Panc1 (cell line): ENCODE measurements around the gene TMEM120B. TPM values are rescaled to one million over a fixed set of nuclear protein-coding genes. Genes with fewer than 3 reads are reported as not detected.

Experiments used
- ATAC-seq: fragments of 200-7000 bp; cut with Tn5 transposase; 2 replicates; pipeline ENCODE4 v1.9.1; 2020; ENCODE audit warnings: mild to moderate bottlenecking, moderate library complexity
- BruUV-seq: library from RNA; stranded (reverse); fragments of 400-500 nt; replicated peaks from 2 replicates; lab custom pipeline; 2021; lab: Mats Ljungman, UMichigan
- CTCF ChIA-PET: fragments of 300-600 bp; sonication (Branson Sonifier 250); formaldehyde crosslinking; loops from one replicate; lab custom pipeline; 2022; ENCODE audit warnings: antibody characterized with exemption; lab: Charles Lee
- POLR2A ChIA-PET: fragments of 300-600 bp; sonication (Branson Sonifier 250); formaldehyde crosslinking; loops from one replicate; lab custom pipeline; 2022; ENCODE audit warnings: antibody characterized with exemption; lab: Charles Lee
- DNase-seq: peaks from one replicate; pipeline ENCODE4 v3.0.0-alpha.2; 2010; ENCODE audit warnings: low read depth, low spot score
- H3K27ac ChIP-seq: 2 replicates; pipeline ENCODE4 v1.5.1; 2011; ENCODE audit warnings: mild to moderate bottlenecking, low read length, inconsistent platforms
- H3K27me3 ChIP-seq: fragments of 200-500 bp; sonication (Bioruptor generic); 2 replicates; pipeline ENCODE4 v1.6.0; 2014; ENCODE audit warnings: low read length, inconsistent platforms; ENCODE audit not compliant: control insufficient read depth, insufficient read depth
- H3K36me3 ChIP-seq: fragments of 200-500 bp; sonication (Bioruptor generic); 2 replicates; pipeline ENCODE4 v1.5.1; 2014; ENCODE audit warnings: inconsistent platforms, mild to moderate bottlenecking, low read length, moderate library complexity; ENCODE audit not compliant: control insufficient read depth, insufficient read depth
- H3K4me1 ChIP-seq: 2 replicates; pipeline ENCODE4 v1.5.1; 2011; ENCODE audit warnings: inconsistent platforms, mild to moderate bottlenecking, low read length, moderate library complexity; ENCODE audit not compliant: control insufficient read depth, insufficient read depth
- H3K4me3 ChIP-seq, 2 experiments: 2 replicates each; pipeline ENCODE4 v1.5.1; 2011 to 2012; ENCODE audit warnings: low read depth in 2 of 2, low read length in 2 of 2, mild to moderate bottlenecking in 2 of 2, inconsistent platforms in 1 of 2, moderate library complexity in 1 of 2
- H3K9me3 ChIP-seq: fragments of 200-500 bp; sonication (Bioruptor generic); 2 replicates; pipeline ENCODE4 v1.5.1; 2014; ENCODE audit warnings: low read depth, mild to moderate bottlenecking, inconsistent platforms, low read length, moderate library complexity; ENCODE audit not compliant: control insufficient read depth, insufficient read depth
- POLR2AphosphoS5 ChIP-seq: IDR thresholded peaks from 2 replicates; pipeline ENCODE4 v1.6.1; 2012; ENCODE audit warnings: mild to moderate bottlenecking, low read depth, low read length, moderate library complexity
- SIN3A ChIP-seq: IDR thresholded peaks from 2 replicates; pipeline ENCODE4 v1.6.1; 2012; ENCODE audit warnings: low read depth, mild to moderate bottlenecking, low read length, moderate library complexity, borderline replicate concordance; ENCODE audit not compliant: insufficient read depth
- TCF7L2 ChIP-seq: IDR thresholded peaks from 2 replicates; pipeline ENCODE4 v1.6.1; 2011; ENCODE audit warnings: mild to moderate bottlenecking, low read depth, low read length, inconsistent platforms
- in situ Hi-C: cut with HindIII; loops from 2 replicates; pipeline ENCODE4 v1.10.0; 2016; ENCODE audit warnings: low sequenced_read_pairs, low pct_unique_long_range_greater_than_20kb
- intact Hi-C: fragments of 100-400 bp; cut with micrococcal nuclease; formaldehyde crosslinking; loops from one replicate; pipeline ENCODE4 v1.10.0; 2022; ENCODE audit not compliant: unreplicated experiment
- total RNA-seq: library from RNA; stranded (reverse); gene quantifications from one replicate; pipeline ENCODE4 v1.2.1, GENCODE V29; 2021; ENCODE audit not compliant: unreplicated experiment
- TF ChIP-seq, protein P1 (sequence below), 2 experiments: IDR thresholded peaks; 2 replicates each; pipeline ENCODE4 v1.6.1; 2011 to 2012; ENCODE audit warnings: low read depth in 2 of 2, control low read depth in 1 of 2, low read length in 1 of 2, mild to moderate bottlenecking in 1 of 2, moderate library complexity in 1 of 2; ENCODE audit not compliant: insufficient read depth in 1 of 2
- TF ChIP-seq, protein P2 (sequence below): fragments of 450-650 bp; IDR thresholded peaks from 2 replicates; pipeline ENCODE4 v1.5.1; 2017; ENCODE audit warnings: mild to moderate bottlenecking

The TMEM120B gene
- total RNA-seq, 1 experiment from 2014 or later: 22.3 TPM

DNA sequence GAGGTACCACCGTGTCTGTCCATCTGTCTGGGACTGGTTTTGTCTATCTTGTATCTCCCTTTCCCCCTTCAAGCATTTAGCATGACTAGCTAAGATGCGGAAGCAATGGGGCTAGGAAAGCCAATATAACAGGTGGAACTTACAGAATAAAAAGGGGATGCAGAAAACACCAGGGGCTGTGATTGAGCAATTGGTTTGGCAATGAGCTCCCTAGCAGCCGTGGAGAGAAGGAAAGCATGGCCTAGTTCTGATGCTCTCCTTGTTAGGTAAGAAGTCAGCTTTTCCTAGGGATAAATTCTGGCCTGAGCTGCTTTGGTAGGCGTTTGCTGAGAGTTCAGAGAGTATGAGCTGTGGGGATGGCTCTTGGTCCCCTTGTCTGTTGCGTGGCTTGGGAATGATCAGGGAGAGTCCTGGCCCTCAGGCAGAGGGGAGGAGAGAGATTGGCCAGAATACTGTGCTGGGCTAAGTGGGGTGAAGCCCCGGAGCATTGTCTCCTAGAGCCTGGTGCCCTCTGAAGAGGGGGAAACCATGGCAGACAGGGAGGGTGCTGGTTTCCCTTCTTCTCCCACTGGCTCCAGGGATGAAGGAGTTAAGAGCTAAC is 98.4 kb downstream of the TMEM120B start:
- BruUV-seq: no TSS peak
- H3K27ac ChIP-seq: peak overlapping the region; percentile 80
- H3K4me3 ChIP-seq: peak overlapping the region; percentile 59 to 82
- no peaks in the 10 kb centered on the region for H3K27me3 ChIP-seq
- no peak for DNase-seq
- in situ Hi-C loops: no loop called here
- H3K4me1 ChIP-seq: peaks cover 29% of the 10 kb centered on the region
- ChIA-PET POLR2A (interaction anchor here (0.5 to 1.0 kb wide), 6 partner anchors 11 to 20 kb away, joined by 3 to 11 read pairs (median 6); no protein-coding TSS in a partner anchor), CTCF (interaction anchor here (0.6 to 3.0 kb wide), 4 partner anchors 13 to 78 kb away, joined by 3 to 72 read pairs (median 4); partner anchors contain the start of genes PSMD9 and RHOF)
- no peaks in the 10 kb centered on the region for H3K9me3 ChIP-seq
- peaks cover 8% of the 10 kb centered on the region; the same call in 1 of the 2 replicates for H3K36me3 ChIP-seq
- no peak; the same call in 1 of the 2 replicates for TF ChIP-seq TCF7L2
- TF ChIP-seq POLR2AphosphoS5: no peak
- TF ChIP-seq, protein P1, sequence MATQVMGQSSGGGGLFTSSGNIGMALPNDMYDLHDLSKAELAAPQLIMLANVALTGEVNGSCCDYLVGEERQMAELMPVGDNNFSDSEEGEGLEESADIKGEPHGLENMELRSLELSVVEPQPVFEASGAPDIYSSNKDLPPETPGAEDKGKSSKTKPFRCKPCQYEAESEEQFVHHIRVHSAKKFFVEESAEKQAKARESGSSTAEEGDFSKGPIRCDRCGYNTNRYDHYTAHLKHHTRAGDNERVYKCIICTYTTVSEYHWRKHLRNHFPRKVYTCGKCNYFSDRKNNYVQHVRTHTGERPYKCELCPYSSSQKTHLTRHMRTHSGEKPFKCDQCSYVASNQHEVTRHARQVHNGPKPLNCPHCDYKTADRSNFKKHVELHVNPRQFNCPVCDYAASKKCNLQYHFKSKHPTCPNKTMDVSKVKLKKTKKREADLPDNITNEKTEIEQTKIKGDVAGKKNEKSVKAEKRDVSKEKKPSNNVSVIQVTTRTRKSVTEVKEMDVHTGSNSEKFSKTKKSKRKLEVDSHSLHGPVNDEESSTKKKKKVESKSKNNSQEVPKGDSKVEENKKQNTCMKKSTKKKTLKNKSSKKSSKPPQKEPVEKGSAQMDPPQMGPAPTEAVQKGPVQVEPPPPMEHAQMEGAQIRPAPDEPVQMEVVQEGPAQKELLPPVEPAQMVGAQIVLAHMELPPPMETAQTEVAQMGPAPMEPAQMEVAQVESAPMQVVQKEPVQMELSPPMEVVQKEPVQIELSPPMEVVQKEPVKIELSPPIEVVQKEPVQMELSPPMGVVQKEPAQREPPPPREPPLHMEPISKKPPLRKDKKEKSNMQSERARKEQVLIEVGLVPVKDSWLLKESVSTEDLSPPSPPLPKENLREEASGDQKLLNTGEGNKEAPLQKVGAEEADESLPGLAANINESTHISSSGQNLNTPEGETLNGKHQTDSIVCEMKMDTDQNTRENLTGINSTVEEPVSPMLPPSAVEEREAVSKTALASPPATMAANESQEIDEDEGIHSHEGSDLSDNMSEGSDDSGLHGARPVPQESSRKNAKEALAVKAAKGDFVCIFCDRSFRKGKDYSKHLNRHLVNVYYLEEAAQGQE (IDR thresholded peaks at IDR 0.05; ENCODE audit: insufficient read depth in 1 of 2, low read depth in 2 of 2, low read length in 1 of 2): no peak
- TF ChIP-seq, protein P2, sequence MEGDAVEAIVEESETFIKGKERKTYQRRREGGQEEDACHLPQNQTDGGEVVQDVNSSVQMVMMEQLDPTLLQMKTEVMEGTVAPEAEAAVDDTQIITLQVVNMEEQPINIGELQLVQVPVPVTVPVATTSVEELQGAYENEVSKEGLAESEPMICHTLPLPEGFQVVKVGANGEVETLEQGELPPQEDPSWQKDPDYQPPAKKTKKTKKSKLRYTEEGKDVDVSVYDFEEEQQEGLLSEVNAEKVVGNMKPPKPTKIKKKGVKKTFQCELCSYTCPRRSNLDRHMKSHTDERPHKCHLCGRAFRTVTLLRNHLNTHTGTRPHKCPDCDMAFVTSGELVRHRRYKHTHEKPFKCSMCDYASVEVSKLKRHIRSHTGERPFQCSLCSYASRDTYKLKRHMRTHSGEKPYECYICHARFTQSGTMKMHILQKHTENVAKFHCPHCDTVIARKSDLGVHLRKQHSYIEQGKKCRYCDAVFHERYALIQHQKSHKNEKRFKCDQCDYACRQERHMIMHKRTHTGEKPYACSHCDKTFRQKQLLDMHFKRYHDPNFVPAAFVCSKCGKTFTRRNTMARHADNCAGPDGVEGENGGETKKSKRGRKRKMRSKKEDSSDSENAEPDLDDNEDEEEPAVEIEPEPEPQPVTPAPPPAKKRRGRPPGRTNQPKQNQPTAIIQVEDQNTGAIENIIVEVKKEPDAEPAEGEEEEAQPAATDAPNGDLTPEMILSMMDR: no peak
- ATAC-seq: no peak
- intact Hi-C loops: no loop called here

DNA sequence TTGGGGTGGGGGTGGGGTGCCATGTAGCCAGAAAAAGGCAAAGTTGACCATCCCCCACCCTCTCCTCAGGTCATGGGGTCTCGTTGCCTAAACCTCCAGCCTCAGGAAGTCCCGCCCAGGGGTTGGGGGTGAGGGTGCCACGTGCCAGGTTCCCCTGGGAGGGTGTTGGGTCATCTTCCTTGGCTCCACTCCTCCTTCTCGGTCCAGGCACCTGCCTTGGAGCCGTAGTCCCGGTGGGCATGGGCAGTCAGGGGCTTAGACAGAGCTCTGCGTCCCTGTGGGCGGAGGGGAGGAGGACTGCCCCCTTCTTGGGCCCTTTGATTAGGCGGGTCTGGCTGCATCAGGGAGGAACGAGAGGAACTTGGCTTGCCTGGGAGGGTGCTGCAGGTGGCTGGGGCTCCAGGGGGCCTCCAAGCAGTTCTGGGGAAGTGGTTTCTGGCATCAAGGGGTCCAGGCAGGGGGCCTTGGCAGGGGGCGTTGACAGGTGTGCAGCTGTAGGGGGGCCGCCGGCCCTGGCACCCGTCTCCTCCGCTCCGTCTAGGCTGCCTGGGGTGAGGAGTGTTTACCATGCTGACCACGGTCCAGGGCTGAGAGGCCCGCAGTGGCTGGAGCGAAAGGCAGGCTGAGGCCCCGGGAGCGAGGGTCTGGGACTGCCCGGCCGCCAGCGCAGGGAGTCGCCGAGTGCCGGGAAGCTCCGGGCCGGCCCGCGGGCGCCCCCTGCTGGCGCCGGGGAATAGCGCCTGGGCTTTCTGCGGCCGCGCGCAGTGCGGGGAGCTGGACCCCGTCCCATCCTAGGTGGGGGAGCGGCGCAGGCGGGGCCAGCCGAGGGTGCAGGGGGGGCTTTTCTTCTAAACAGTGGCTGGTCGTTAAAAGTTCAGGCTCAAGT is 99.1 kb downstream of the TMEM120B start:
- CTCF ChIA-PET: interaction anchor here (0.5 to 3.0 kb wide), 11 partner anchors 9 to 272 kb away, joined by 3 to 72 read pairs (median 4); partner anchors contain the start of gene RHOF
- DNase-seq: no peak
- peak overlapping the region; percentile 80 for H3K27ac ChIP-seq

More for the DNA sequence above, 99.1 kb downstream of the TMEM120B start:
- Histone ChIP-seq H3K4me1 (peaks cover 27% of the 10 kb centered on the region), H3K9me3 (no peaks in the 10 kb centered on the region), H3K4me3 (peak overlapping the region; percentile 59 to 82), H3K36me3 (peaks cover 10% of the 10 kb centered on the region), H3K27me3 (no peaks in the 10 kb centered on the region)
- peak; percentile 89 for ATAC-seq
- BruUV-seq: no TSS peak
- POLR2A ChIA-PET: interaction anchor here (0.5 to 1.0 kb wide), 6 partner anchors 14 to 21 kb away, joined by 3 to 11 read pairs (median 5); no protein-coding TSS in a partner anchor
- in situ Hi-C loops: no loop called here
- intact Hi-C loops: no loop called here
- TF ChIP-seq, protein P1 (IDR thresholded peaks at IDR 0.05; ENCODE audit: insufficient read depth in 1 of 2, low read depth in 2 of 2, low read length in 1 of 2): no peak
- peak; percentile 4; the same call in 1 of the 2 replicates for TF ChIP-seq TCF7L2
- TF ChIP-seq, protein P2: peak; percentile 100
- TF ChIP-seq POLR2AphosphoS5: no peak; the same call in none of the 2 replicates
- peak; percentile 35; the same call in 1 of the 2 replicates for TF ChIP-seq SIN3A
